NCI-H2081 treated with DMSO at 0.1 percent for 48 hours (cell line): ENCODE measurements around the gene YIPF2.

Experiments
- DNase-seq: peaks from one replicate; lab custom pipeline; 2025; lab: John Stamatoyannopoulos, UW

YIPF2 gene

GRCh38 chr19:10876459-10877240, 51.8 kb downstream of the YIPF2 start:
- no peak for DNase-seq

DNA sequence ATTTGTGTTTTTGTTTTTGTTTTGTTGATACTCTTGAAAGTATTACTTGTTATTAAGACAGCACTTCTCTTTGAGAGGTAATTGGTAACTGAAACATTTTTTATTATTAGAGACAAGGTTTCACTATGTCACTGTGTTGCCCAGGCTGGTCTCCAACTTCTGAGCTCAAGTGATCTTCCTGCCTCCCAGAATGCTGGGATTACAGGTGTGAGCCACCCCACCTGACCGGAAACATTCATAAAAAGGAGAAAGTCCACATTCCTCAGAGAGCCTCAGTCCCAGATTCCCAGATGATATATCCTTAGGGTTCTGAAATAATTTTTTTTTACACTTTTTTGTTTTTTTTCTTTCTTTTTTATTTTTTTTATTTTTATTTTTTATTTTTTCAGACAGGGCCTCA, 54.4 kb downstream of the YIPF2 start:
- no peak for DNase-seq

GRCh38 chr19:10872546-10873107, 55.8 kb downstream of the YIPF2 start:
- DNase-seq = no peak
